Measurements from ENCODE around the gene C4A.
"Not testable (repeated sequence)": the region's sequence is repeated elsewhere in the genome, so short reads cannot be mapped to it uniquely, and the experiment has no call there.

C4A gene

GRCh38 chr6:32028631-32029030 is 46.8 kb downstream of the C4A start:
- not testable (repeated sequence) for DNase-seq (ENCODE audit: low read depth, low spot score)

- DNase-seq (ENCODE audit: low read depth, low spot score), result not testable (repeated sequence)
These were observed 47.7 kb downstream of the C4A start for GRCh38 chr6:32029553-32029952.

DNA sequence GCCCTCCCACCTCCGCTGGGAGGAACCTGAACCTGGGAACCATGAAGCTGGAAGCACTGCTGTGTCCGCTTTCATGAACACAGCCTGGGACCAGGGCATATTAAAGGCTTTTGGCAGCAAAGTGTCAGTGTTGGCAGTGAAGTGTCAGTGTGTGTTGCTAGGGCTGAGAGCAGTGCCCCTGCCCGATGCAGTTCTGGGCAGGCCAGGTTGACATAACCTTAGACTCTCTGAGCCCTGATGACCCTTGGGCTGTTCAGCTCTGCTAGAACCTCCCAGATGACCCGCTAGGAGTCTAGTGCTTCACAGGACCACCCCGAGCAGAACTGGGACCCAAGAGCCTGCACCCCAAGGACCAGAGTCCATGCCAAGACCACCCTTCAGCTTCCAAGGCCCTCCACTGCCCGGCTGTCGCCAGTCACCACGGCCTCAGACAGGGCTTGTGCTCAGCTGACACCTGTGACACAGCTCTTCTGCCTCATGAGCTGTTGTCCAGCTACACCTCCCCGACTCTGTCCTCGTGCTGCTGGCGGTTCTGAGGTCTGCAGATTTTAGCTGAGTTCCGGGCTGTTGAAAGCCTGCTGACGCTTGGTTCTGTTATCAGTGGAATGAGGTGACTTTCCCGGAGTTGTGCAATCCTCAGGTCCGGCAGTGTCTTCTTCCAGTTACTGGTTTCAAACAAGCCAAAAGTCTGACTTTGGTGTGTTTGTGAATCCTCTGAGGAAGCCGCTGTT is 53.6 kb downstream of the C4A start:
- not testable (repeated sequence) for DNase-seq (ENCODE audit: low read depth, low spot score)

DNA sequence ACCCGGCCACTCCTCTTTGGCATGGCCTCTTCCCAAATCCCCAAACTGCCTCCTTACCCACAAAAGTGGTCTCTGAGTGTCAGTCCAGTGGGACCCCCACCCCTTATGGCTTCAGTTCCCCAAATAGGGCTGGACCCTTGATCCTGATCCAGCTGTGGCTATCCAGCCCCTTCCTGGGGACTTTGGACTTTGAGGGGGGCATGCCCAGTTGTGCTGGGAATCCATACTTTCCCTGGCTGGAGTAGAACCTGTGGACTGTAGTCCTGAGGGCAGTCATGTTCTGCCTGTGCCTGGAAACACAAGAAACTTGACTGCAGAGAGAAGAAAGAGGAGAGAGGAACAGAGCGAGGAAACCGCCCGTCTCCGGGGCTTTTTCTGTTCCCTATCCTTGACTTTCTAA is 55.3 kb downstream of the C4A start:
- not testable (repeated sequence) for DNase-seq (ENCODE audit: low read depth, low spot score)

- DNase-seq (ENCODE audit: low read depth, low spot score), result not testable (repeated sequence)
These were observed 56.0 kb downstream of the C4A start, which contains the start of gene CYP21A2 for GRCh38 chr6:32037598-32038524. Gene CYP21A2, plus strand, starts transcription at chr6:32038415. Its CDS starts 8 bp downstream, at chr6:32038423.

- DNase-seq (ENCODE audit: low read depth, low spot score), result not testable (repeated sequence)
These were observed 57.0 kb downstream of the C4A start for GRCh38 chr6:32038878-32039277.

DNA sequence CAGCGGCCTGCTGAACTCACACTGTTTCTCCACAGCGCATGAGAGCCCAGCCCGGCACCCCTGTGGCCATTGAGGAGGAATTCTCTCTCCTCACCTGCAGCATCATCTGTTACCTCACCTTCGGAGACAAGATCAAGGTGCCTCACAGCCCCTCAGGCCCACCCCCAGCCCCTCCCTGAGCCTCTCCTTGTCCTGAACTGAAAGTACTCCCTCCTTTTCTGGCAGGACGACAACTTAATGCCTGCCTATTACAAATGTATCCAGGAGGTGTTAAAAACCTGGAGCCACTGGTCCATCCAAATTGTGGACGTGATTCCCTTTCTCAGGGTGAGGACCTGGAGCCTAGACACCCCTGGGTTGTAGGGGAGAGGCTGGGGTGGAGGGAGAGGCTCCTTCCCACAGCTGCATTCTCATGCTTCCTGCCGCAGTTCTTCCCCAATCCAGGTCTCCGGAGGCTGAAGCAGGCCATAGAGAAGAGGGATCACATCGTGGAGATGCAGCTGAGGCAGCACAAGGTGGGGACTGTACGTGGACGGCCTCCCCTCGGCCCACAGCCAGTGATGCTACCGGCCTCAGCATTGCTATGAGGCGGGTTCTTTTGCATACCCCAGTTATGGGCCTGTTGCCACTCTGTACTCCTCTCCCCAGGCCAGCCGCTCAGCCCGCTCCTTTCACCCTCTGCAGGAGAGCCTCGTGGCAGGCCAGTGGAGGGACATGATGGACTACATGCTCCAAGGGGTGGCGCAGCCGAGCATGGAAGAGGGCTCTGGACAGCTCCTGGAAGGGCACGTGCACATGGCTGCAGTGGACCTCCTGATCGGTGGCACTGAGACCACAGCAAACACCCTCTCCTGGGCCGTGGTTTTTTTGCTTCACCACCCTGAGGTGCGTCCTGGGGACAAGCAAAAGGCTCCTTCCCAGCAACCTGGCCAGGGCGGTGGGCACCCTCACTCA is 57.7 kb downstream of the C4A start:
- DNase-seq (ENCODE audit: low read depth, low spot score), result not testable (repeated sequence)

DNA sequence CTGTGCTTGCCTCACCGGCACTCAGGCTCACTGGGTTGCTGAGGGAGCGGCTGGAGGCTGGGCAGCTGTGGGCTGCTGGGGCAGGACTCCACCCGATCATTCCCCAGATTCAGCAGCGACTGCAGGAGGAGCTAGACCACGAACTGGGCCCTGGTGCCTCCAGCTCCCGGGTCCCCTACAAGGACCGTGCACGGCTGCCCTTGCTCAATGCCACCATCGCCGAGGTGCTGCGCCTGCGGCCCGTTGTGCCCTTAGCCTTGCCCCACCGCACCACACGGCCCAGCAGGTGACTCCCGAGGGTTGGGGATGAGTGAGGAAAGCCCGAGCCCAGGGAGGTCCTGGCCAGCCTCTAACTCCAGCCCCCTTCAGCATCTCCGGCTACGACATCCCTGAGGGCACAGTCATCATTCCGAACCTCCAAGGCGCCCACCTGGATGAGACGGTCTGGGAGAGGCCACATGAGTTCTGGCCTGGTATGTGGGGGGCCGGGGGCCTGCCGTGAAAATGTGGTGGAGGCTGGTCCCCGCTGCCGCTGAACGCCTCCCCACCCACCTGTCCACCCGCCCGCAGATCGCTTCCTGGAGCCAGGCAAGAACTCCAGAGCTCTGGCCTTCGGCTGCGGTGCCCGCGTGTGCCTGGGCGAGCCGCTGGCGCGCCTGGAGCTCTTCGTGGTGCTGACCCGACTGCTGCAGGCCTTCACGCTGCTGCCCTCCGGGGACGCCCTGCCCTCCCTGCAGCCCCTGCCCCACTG is 58.6 kb downstream of the C4A start:
- DNase-seq (ENCODE audit: low read depth, low spot score), result not testable (repeated sequence)

DNA sequence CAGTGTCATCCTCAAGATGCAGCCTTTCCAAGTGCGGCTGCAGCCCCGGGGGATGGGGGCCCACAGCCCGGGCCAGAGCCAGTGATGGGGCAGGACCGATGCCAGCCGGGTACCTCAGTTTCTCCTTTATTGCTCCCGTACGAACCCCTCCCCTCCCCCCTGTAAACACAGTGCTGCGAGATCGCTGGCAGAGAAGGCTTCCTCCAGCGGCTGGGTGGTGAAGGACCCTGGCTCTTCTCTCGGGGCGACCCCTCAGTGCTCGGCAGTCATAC is 59.1 kb downstream of the C4A start:
- DNase-seq (ENCODE audit: low read depth, low spot score), result not testable (repeated sequence)

DNA sequence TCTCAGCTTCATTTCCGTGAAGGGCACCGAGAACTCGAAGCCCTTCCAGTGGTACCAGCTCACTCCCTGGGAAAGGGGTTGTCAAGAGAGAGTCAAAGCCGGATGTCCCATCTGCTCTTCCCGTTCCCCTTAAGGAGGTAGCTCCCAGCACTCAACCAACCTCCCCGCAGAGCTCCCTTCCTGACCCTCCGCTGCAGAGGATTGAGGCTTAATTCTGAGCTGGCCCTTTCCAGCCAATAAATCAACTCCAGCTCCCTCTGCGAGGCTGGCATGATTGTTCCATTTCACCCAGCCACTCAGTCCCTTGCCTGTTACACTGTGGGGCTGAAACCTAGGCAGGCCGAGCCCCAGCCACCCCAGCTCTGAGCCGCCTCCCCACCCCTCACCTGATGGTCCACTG is 59.5 kb downstream of the C4A start:
- not testable (repeated sequence) for DNase-seq (ENCODE audit: low read depth, low spot score)

DNA sequence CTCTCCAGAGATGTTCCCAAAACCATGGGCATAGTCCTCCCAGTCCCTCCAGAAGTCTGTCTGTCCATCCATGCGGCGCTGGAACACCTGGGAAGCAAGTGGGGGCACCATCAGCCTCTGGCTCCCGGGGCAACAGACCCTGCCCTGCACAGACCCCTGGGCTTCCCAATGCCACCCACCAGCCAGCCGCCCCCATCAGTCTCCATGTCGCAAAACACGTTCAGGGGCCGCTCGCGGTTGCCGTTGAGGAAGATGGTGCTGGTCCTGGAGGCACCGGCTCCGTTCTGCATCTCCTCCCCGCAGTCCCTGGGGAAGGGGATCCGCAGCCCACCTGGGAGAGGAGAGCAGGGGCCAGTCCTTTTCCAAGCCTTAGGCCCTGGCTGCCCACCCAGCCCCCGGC is 60.4 kb downstream of the C4A start:
- DNase-seq (ENCODE audit: low read depth, low spot score), result not testable (repeated sequence)

DNA sequence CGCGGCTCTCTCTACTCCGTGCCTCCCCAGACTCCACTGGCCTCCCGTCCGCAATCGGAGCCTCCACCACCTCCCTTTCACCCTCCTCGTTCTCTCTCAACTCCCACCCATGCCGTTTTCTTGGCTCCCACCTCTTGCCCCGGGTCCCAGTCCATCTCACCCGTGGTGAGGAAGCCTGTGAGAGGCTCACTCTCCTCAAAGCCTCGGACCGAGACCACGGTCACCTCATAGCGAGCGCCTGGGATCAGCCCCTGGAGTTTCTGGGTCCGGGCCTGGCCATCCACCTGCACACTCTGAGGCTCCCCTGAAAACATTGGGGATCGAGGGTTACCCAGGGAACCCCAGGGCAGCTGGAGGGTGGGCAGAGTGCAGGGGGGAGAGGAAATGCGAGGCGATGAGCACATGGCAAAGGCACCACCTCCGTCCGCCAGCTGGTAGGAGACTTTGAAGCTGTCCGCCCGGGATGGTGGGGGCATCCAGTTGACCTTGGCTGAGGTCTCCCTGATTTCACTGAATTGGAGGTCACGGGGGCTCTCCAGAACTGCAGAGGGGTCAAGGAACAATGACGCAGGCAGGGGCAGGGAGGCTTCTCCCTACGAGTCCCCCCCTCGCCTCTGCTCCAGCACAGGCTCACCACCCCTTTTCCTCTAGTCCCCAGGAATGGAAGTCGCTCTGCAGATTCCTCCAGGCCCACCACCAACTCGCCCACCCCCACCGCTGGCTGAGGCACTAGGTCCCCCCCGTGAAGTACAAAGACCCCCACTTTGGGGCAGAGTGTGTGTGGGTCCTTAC is 61.9 kb downstream of the C4A start:
- not testable (repeated sequence) for DNase-seq (ENCODE audit: low read depth, low spot score)

- DNase-seq (ENCODE audit: low read depth, low spot score), result not testable (repeated sequence)
These were observed 63.1 kb downstream of the C4A start for GRCh38 chr6:32044916-32045315.

DNA sequence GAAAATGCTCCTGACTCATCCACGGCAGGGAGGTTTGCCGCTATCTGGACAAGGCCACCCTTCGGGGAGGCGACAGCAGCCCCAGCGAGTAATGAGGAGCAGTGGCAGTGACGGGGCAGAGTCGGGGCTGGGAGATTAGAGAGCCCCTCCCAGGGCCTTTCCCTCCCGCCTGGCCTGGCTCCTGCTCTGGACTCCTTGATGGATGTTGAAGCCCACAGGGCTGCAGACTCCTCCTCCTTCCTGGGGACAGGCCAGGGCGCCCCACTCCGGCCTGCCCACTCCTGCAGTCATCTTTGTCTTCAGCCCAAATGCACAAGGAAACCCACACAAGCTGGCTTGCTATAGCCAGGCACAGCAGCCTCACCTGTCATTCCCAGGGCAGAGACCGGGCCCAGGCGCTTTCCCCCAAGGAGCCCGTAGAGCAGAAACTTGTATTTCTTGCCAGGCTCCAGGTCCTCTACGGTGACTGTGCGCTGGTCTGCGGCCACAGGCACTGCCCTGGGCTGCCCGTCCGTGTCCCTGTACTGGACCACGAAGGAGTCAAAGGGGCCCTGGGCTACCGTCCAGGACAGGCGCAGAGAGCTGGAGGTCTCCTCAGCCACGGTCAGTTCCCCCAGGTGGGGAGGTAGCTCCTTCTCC is 64.1 kb downstream of the C4A start:
- no peak for DNase-seq (ENCODE audit: low read depth, low spot score)

- peak; percentile 41 for DNase-seq (ENCODE audit: low read depth, low spot score)
These were observed 64.7 kb downstream of the C4A start for GRCh38 chr6:32046450-32047083.

- peak; percentile 40 for DNase-seq (ENCODE audit: low read depth, low spot score)
These were observed 65.2 kb downstream of the C4A start for GRCh38 chr6:32047084-32047478.

- DNase-seq (ENCODE audit: low read depth, low spot score), result no peak
These were observed 65.6 kb downstream of the C4A start for GRCh38 chr6:32047539-32047854.

GRCh38 chr6:32047855-32048766 is 66.3 kb downstream of the C4A start:
- peak; percentile 75 for DNase-seq (ENCODE audit: low read depth, low spot score)

Data from astrocyte of the hippocampus (primary cell).